Activated CD8-positive, alpha-beta T cell treated with anti-CD3 and anti-CD28 coated beads for 36 hours (primary cell): ENCODE results near the gene MYO18A. TPM values are rescaled to one million over a fixed set of nuclear protein-coding genes. Genes with fewer than 3 reads are reported as not detected.
A peak's percentile ranks its signal among the peaks of the same experiment; 100 is the strongest.
"Not testable (repeated sequence)": the region's sequence is repeated elsewhere in the genome, so short reads cannot be mapped to it uniquely, and the experiment has no call there.

Experiments used
- ATAC-seq: fragments of 200-7000 bp; cut with Tn5 transposase; one replicate; pipeline ENCODE4 v1.10.0; 2021; ENCODE audit warnings: mild to moderate bottlenecking, moderate library complexity
- CTCF ChIA-PET: fragments of 350-600 bp; sonication (Branson Sonifier 250); formaldehyde crosslinking; loops from one replicate; lab custom pipeline; 2021; ENCODE audit warnings: antibody characterized with exemption; lab: Charles Lee
- POLR2A ChIA-PET: fragments of 350-600 bp; sonication (Branson Sonifier 250); formaldehyde crosslinking; loops from one replicate; lab custom pipeline; 2021; ENCODE audit warnings: antibody characterized with exemption; lab: Charles Lee
- DNase-seq: peaks from one replicate; pipeline ENCODE4 v3.0.0-alpha.2; 2020
- H3K27ac Mint-ChIP-seq: one replicate; pipeline ENCODE4 v1.8.0; 2021; ENCODE audit warnings: mild to moderate bottlenecking, mixed read lengths
- H3K27me3 Mint-ChIP-seq: one replicate; pipeline ENCODE4 v1.8.0; 2021; ENCODE audit warnings: mixed read lengths
- H3K36me3 Mint-ChIP-seq: one replicate; pipeline ENCODE4 v1.8.0; 2021; ENCODE audit warnings: low read depth, mixed read lengths
- H3K4me1 Mint-ChIP-seq: one replicate; pipeline ENCODE4 v1.8.0; 2021; ENCODE audit warnings: low read depth, mixed read lengths
- H3K4me3 Mint-ChIP-seq: one replicate; pipeline ENCODE4 v1.8.0; 2021; ENCODE audit warnings: mild to moderate bottlenecking, moderate library complexity, mixed read lengths
- H3K9me3 Mint-ChIP-seq: one replicate; pipeline ENCODE4 v1.8.0; 2021; ENCODE audit warnings: mixed read lengths
- intact Hi-C: fragments of 100-400 bp; cut with micrococcal nuclease; formaldehyde crosslinking; loops from one replicate; pipeline ENCODE4 v1.10.0; 2022
- total RNA-seq, 2 experiments: library from RNA; stranded (reverse); gene quantifications; one replicate each; pipeline ENCODE4 v1.2.3, GENCODE V29; 2021
- TF ChIP-seq, protein P1 (sequence below): fragments of 200-600 bp; IDR thresholded peaks from one replicate; pipeline ENCODE4 v1.8.0; 2022; ENCODE audit warnings: antibody characterized with exemption, mild to moderate bottlenecking

The MYO18A gene
- total RNA-seq, 2 experiments from 2014 or later, result 27.5 to 29.4 TPM

GRCh38 chr17:29148257-29148789 is 31.9 kb downstream of the MYO18A start:
- H3K27ac Mint-ChIP-seq, result peak overlapping the region; percentile 84

DNA sequence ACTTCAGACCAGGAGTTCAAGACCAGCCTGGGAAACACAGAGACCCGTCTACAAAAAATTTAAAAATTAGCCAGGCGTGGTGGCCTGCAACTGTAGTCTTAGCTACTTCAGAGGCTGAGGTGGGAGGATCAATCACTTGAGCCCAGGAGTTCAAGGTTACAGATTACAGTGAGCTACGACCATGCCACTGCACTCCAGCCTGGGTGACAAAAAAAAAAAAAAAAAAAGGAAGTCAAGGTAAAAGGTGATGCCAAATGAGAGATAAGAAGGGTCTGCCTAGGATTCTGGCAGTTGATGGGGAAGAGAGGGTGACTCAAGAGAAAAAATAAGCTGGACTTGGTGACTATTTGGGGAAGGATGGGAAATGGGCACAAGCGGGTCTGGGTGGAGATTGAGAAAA is 32.5 kb downstream of the MYO18A start:
- TF ChIP-seq, protein P1, sequence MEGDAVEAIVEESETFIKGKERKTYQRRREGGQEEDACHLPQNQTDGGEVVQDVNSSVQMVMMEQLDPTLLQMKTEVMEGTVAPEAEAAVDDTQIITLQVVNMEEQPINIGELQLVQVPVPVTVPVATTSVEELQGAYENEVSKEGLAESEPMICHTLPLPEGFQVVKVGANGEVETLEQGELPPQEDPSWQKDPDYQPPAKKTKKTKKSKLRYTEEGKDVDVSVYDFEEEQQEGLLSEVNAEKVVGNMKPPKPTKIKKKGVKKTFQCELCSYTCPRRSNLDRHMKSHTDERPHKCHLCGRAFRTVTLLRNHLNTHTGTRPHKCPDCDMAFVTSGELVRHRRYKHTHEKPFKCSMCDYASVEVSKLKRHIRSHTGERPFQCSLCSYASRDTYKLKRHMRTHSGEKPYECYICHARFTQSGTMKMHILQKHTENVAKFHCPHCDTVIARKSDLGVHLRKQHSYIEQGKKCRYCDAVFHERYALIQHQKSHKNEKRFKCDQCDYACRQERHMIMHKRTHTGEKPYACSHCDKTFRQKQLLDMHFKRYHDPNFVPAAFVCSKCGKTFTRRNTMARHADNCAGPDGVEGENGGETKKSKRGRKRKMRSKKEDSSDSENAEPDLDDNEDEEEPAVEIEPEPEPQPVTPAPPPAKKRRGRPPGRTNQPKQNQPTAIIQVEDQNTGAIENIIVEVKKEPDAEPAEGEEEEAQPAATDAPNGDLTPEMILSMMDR, result no peak
- intact Hi-C loops, result loop anchor here (2.0 to 5.0 kb wide), 3 partner anchors 35 to 145 kb away; partner anchors contain the start of genes MYO18A and NUFIP2
- no peak for ATAC-seq
- no peaks in the 10 kb centered on the region for H3K36me3 Mint-ChIP-seq
- peak overlapping the region; percentile 55 for H3K27ac Mint-ChIP-seq
- POLR2A ChIA-PET, result interaction anchor here (1.0 to 6.7 kb wide), 3 partner anchors 31 to 147 kb away, joined by 3 to 65 read pairs (median 4); partner anchors contain the start of gene MYO18A
- no peaks in the 10 kb centered on the region for H3K9me3 Mint-ChIP-seq
- no peak overlapping the region for H3K4me3 Mint-ChIP-seq
- DNase-seq, result no peak
- CTCF ChIA-PET, result interaction anchor here (1.0 to 27.4 kb wide), 12 partner anchors 10 to 254 kb away, joined by 3 to 609 read pairs (median 13); partner anchors contain the start of gene MYO18A
- H3K4me1 Mint-ChIP-seq, result peaks cover 55% of the 10 kb centered on the region
- H3K27me3 Mint-ChIP-seq, result no peaks in the 10 kb centered on the region

More at GRCh38 chr17:29148257-29148789, 31.9 kb downstream of the MYO18A start:
- Mint-ChIP-seq H3K9me3 (no peaks in the 10 kb centered on the region), H3K4me1 (peaks cover 55% of the 10 kb centered on the region), H3K36me3 (no peaks in the 10 kb centered on the region), H3K27me3 (no peaks in the 10 kb centered on the region), H3K4me3 (peak overlapping the region; percentile 67)
- intact Hi-C loops, result loop anchor here (2.0 to 5.0 kb wide), 3 partner anchors 34 to 144 kb away; partner anchors contain the start of genes MYO18A and NUFIP2
- ChIA-PET CTCF (interaction anchor here (0.6 to 27.4 kb wide), 33 partner anchors 9 to 468 kb away, joined by 3 to 609 read pairs (median 7); partner anchors contain the start of genes MYO18A and NUFIP2), POLR2A (interaction anchor here (1.0 to 6.7 kb wide), 8 partner anchors 9 to 247 kb away, joined by 3 to 65 read pairs (median 4); partner anchors contain the start of genes MYO18A and NUFIP2)
- TF ChIP-seq, protein P1, result no peak
- ATAC-seq (no peak), DNase-seq (no peak)

DNA sequence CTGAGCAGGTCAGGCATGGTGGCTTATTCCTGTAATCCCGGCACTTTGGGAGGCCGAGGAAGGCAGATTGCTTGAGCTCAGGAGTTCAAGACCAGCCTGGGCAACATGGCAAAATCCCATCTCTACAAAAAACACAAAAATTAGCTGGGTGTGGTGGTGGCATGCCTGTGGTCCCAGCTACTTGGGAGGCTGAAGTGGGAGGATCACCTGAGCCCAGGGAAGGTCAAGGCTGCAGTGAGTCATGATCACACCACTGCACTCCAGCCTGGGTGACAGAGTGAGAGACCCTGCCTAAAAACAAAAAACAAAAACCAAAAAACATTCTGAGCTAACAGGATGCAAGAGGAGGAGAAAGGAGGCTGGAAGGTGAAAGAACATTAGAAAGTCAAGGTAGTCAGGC is 33.0 kb downstream of the MYO18A start:
- H3K9me3 Mint-ChIP-seq, H3K4me3 Mint-ChIP-seq, H3K36me3 Mint-ChIP-seq, ATAC-seq, DNase-seq, H3K27me3 Mint-ChIP-seq: not testable (repeated sequence)
- ChIA-PET CTCF (interaction anchor here (1.0 to 27.4 kb wide), 9 partner anchors 8 to 223 kb away, joined by 3 to 609 read pairs (median 21); partner anchors contain the start of gene MYO18A), POLR2A (interaction anchor here (1.0 to 6.7 kb wide), 4 partner anchors 8 to 147 kb away, joined by 3 to 65 read pairs (median 6); partner anchors contain the start of gene MYO18A)
- peak overlapping the region; percentile 55 for H3K27ac Mint-ChIP-seq
- H3K4me1 Mint-ChIP-seq, result peaks cover 57% of the 10 kb centered on the region
- intact Hi-C loops, result loop anchor here (5.0 kb wide), 2 partner anchors 35 to 145 kb away; partner anchors contain the start of genes MYO18A and NUFIP2

DNA sequence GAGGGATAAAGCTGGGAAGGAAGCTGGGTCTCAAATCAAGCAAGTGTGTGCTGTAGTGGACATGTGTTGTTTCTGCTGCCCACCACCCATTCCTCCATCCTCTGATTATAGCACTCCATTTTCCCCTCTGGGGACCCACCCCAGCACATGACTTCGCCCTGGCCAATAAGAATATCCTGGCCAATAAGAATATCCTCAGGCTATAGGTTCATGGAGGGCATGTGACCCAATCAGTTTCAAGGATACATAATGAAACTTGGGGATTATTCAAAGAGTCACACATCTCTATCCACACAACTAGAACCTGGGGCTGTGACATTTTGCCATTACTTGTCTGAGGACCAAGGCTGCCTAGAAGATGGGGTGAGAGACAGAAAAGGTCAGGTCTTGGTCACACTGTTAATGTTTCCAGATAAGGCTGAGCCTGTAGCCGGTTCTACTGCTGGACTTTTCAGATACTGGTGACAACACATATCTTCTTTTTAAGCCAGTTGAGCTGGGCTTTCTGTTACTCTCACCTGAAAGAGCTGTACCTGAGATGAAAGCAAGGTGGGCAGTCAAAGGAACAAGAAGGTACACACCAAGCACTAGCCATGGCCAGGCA is 33.7 kb downstream of the MYO18A start:
- Mint-ChIP-seq H3K36me3 (no peaks in the 10 kb centered on the region), H3K4me1 (peaks cover 63% of the 10 kb centered on the region), H3K9me3 (no peaks in the 10 kb centered on the region), H3K27me3 (no peaks in the 10 kb centered on the region), H3K4me3 (no peak overlapping the region), H3K27ac (peak overlapping the region; percentile 55)
- intact Hi-C loops, result loop anchor here (5.0 kb wide), 2 partner anchors 36 to 146 kb away; partner anchors contain the start of genes MYO18A and NUFIP2
- TF ChIP-seq, protein P1, result no peak
- ChIA-PET POLR2A (interaction anchor here (1.2 to 6.7 kb wide), 4 partner anchors 9 to 148 kb away, joined by 3 to 65 read pairs (median 6); partner anchors contain the start of gene MYO18A), CTCF (interaction anchor here (1.0 to 27.4 kb wide), 13 partner anchors 8 to 224 kb away, joined by 3 to 609 read pairs (median 10); partner anchors contain the start of gene MYO18A)
- DNase-seq, result peak; percentile 39
- ATAC-seq, result peak; percentile 7
